AG04449 (cell line): ENCODE measurements around the gene RPS3.
A peak's percentile ranks its signal among the peaks of the same experiment; 100 is the strongest.
"Not testable (repeated sequence)": the region's sequence is repeated elsewhere in the genome, so short reads cannot be mapped to it uniquely, and the experiment has no call there.

Source experiments
- CTCF ChIA-PET: fragments of 350-600 bp; formaldehyde crosslinking; extraction: SDS; loops from one replicate; lab custom pipeline; 2021; ENCODE audit warnings: antibody characterized with exemption; lab: Yijun Ruan, JAX
- POLR2A ChIA-PET: fragments of 400-600, 350-600 bp; formaldehyde crosslinking; extraction: SDS; loops from one replicate; lab custom pipeline; 2020; ENCODE audit warnings: antibody characterized with exemption, inconsistent platforms; lab: Yijun Ruan, JAX
- DNase-seq: peaks from one replicate; pipeline ENCODE4 v3.0.0-alpha.2; 2010; ENCODE audit warnings: low read depth, low spot score
- H3K4me3 ChIP-seq: 2 replicates; pipeline ENCODE4 v1.5.1; 2011; ENCODE audit warnings: low read depth, mild to moderate bottlenecking, control low read depth, low read length
- CTCF ChIP-seq: IDR thresholded peaks from one replicate; pipeline ENCODE4 v1.5.1; 2011; ENCODE audit warnings: mild to moderate bottlenecking, moderate library complexity, low read length, control low read depth, inconsistent platforms; ENCODE audit not compliant: insufficient read depth; ENCODE audit errors: missing control alignments

The RPS3 gene

GRCh38 chr11:75351791-75352587 is 47.3 kb upstream of the RPS3 start:
- ChIA-PET POLR2A (interaction anchor here (1.2 to 1.5 kb wide), 2 partner anchors 14 to 26 kb away, joined by 3 to 6 read pairs; no protein-coding TSS in a partner anchor), CTCF (interaction anchor here (1.3 to 4.2 kb wide), 5 partner anchors 10 to 68 kb away, joined by 3 to 16 read pairs (median 5); no protein-coding TSS in a partner anchor)
- no peak for DNase-seq
- peak overlapping the region; percentile 70 for H3K4me3 ChIP-seq
- TF ChIP-seq CTCF, result peak; percentile 20

DNA sequence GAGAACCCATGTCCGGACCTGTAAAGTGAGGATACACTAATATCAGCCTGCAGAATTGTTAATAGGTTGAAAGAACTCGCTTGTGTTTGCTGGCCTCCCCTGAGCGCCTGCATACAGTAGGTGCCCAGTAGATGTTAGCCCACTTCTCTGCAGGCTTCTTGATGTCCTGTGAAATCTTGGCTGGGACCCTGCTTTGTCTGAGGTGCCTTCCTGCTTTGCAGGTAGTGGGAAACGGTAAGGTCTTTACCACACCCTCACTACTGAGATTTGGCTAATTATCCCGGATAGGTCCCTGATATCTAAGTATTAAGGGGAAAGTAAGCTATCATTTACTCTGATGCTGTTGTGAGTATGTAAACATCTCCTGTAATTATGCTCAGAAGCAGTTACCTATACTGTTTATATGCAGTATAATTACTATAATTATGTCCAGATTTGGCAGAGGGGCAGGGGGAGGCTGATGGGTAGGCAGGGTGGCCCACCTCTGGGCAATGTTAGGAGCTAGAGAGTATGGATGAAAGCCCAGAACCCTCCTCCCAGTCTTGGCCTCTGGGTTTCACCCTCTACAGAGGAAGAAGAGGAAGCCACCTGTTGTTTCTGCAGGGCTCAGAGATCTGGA is 46.6 kb upstream of the RPS3 start:
- H3K4me3 ChIP-seq, result peak overlapping the region; percentile 70; the same call in 1 of the 2 replicates
- no peak for DNase-seq
- TF ChIP-seq CTCF, result no peak
- POLR2A ChIA-PET, result interaction anchor here (1.2 kb wide), 1 partner anchor 27 kb away, joined by 3 read pairs; no protein-coding TSS in a partner anchor
- CTCF ChIA-PET, result interaction anchor here (0.8 to 1.4 kb wide), 2 partner anchors 24 to 69 kb away, joined by 3 to 4 read pairs; no protein-coding TSS in a partner anchor

GRCh38 chr11:75355051-75355450 is 44.3 kb upstream of the RPS3 start:
- CTCF ChIA-PET, result interaction anchor here (1.4 to 2.8 kb wide), 3 partner anchors 15 to 75 kb away, joined by 4 to 10 read pairs (median 8); no protein-coding TSS in a partner anchor
- DNase-seq, result no peak
- no peak overlapping the region for H3K4me3 ChIP-seq
- POLR2A ChIA-PET, result no interaction called here
- no peak for TF ChIP-seq CTCF

DNA sequence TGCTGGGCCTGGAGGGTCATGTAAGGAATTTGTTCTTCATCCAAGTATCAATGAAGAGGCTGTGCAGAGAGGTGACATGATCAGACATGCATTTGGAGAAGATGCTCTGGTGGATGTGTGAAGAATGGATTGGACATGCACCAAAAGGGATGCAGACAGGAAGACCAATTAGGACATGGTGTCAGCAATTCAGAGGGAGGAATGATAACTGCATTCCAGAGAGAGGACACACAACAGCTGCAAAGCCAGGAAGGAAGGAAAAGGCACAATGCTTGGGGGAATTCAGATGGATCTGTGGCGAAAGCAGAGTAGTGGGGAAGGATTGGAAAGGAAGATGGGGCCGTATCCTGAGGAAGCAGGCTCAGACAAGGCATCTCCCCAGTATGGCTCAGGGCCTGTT is 42.7 kb upstream of the RPS3 start:
- CTCF ChIA-PET, result interaction anchor here (0.8 to 2.8 kb wide), 4 partner anchors 17 to 87 kb away, joined by 3 to 10 read pairs (median 7); no protein-coding TSS in a partner anchor
- POLR2A ChIA-PET, result interaction anchor here (1.1 kb wide), 1 partner anchor 9 kb away, joined by 3 read pairs; no protein-coding TSS in a partner anchor
- no peak overlapping the region for H3K4me3 ChIP-seq
- DNase-seq, result no peak
- TF ChIP-seq CTCF, result no peak

GRCh38 chr11:75362285-75362684 is 37.0 kb upstream of the RPS3 start:
- H3K4me3 ChIP-seq, POLR2A ChIA-PET, DNase-seq: not testable (repeated sequence)
- CTCF ChIA-PET, result interaction anchor here (0.9 to 3.8 kb wide), 9 partner anchors 10 to 84 kb away, joined by 3 to 35 read pairs (median 5); partner anchors contain the start of gene ARRB1

GRCh38 chr11:75365711-75366181 is 33.6 kb upstream of the RPS3 start:
- CTCF ChIA-PET, result interaction anchor here (0.7 to 2.2 kb wide), 2 partner anchors 19 kb away, joined by 3 to 10 read pairs; no protein-coding TSS in a partner anchor
- TF ChIP-seq CTCF, result no peak
- no peak for DNase-seq
- POLR2A ChIA-PET, result interaction anchor here (0.6 kb wide), 1 partner anchor 91 kb away, joined by 3 read pairs; no protein-coding TSS in a partner anchor
- no peak overlapping the region for H3K4me3 ChIP-seq

DNA sequence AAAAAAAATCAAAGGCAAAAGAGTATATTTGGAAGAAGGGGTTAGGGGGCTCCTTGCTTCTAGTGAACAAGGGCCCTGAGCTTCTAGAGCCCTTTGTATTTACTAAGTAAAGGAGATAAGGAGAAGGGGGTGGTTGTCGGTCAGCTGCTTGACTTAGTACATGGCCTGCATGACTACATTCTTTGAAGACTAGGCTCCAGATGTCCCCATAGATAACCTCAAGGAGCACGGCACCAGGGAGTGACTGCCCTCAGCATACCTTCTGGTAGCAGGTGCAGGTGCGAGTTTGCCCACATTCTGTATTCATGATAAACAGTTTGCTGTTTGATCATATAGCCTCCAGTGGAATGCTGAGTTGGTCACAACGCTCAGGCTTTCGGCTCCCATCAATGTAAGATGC is 32.5 kb upstream of the RPS3 start:
- H3K4me3 ChIP-seq, DNase-seq, POLR2A ChIA-PET: not testable (repeated sequence)
- CTCF ChIA-PET, result interaction anchor here (0.9 to 2.2 kb wide), 3 partner anchors 14 to 19 kb away, joined by 3 to 10 read pairs (median 3); no protein-coding TSS in a partner anchor
